ENCODE data around the gene CD300LD. TPM values are rescaled to one million over a fixed set of nuclear protein-coding genes. Genes with fewer than 3 reads are reported as not detected.

The CD300LD gene
- total RNA-seq, 2 donors from 2014 or later, result not detected

DNA sequence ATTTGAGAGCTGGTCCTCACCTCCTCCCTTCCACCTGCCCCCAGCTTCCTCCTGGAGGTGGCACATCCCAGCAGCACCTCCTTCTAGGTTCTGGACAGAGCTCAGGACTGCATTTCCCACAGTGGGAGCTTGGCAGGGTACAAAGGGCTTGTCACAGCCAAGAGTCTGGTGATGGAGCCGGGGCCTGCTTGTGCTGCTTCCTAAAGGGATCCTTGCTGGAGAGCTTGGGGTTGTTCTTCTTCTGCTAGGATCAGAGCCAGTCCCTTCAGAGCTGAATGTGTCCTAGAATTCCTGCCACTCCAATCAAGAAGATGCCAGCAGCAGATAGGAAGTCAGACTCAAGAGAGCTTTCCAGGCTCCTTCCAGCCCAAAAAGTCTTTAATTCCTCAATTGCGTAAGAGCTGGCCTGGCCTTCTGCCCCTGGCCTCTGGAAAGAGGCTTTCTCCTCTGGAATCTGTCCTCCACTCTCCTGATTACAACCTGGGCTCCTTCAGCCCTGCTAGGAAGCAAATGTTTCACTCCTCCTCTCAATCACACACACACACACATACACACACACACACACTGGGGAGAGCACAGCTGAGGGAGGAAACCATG, 27.1 kb upstream of the CD300LD start:
- intact Hi-C loops (cut with DNase I), result no loop called here
- no peaks in the 10 kb centered on the region for H3K4me1 ChIP-seq
- DNase-seq (peak in 1 of 4 donors; percentile 20), ATAC-seq (no peak)
- no peaks in the 10 kb centered on the region for H3K36me3 ChIP-seq (replicated peaks in 1 of 2; ENCODE audit: insufficient read depth in 1 of 2, low read depth in 2 of 2)
- no peak overlapping the region for H3K4me3 ChIP-seq
- no peaks in the 10 kb centered on the region for H3K9me3 ChIP-seq
- 66 to 83% methylated on average over 1 to 2 of the region's 2 CpGs for WGBS, 2 donors
- TF ChIP-seq, protein P1, sequence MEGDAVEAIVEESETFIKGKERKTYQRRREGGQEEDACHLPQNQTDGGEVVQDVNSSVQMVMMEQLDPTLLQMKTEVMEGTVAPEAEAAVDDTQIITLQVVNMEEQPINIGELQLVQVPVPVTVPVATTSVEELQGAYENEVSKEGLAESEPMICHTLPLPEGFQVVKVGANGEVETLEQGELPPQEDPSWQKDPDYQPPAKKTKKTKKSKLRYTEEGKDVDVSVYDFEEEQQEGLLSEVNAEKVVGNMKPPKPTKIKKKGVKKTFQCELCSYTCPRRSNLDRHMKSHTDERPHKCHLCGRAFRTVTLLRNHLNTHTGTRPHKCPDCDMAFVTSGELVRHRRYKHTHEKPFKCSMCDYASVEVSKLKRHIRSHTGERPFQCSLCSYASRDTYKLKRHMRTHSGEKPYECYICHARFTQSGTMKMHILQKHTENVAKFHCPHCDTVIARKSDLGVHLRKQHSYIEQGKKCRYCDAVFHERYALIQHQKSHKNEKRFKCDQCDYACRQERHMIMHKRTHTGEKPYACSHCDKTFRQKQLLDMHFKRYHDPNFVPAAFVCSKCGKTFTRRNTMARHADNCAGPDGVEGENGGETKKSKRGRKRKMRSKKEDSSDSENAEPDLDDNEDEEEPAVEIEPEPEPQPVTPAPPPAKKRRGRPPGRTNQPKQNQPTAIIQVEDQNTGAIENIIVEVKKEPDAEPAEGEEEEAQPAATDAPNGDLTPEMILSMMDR (IDR thresholded peaks at IDR 0.05), result no peak
- no peak for TF ChIP-seq POLR2A (IDR thresholded peaks at IDR 0.05)
- no peak overlapping the region for H3K27ac ChIP-seq
- H3K27me3 ChIP-seq, result no peaks in the 10 kb centered on the region

DNA sequence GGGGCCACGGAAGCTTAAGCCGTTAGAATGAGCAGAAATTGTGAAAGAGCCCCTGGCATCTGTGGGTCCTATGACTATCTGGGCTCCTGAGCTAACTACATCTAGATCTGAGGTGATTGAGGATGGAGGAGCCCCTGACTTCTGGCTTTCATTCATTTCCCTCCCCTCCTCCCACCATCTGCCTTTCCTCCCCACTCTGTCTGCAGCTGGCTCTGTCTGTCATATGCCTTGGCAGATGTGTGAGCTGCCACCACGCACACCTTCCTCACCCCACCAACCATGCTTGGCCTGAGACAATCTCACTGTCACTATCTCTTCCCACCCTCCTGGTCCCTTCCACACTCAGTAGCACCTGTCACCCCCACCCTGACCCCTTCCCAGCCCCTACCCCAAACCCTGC, 26.4 kb upstream of the CD300LD start:
- Histone ChIP-seq H3K9me3 (no peaks in the 10 kb centered on the region), H3K36me3 (replicated peaks in 1 of 2; ENCODE audit: insufficient read depth in 1 of 2, low read depth in 2 of 2) (no peaks in the 10 kb centered on the region), H3K4me3 (no peak overlapping the region), H3K4me1 (no peaks in the 10 kb centered on the region), H3K27me3 (no peaks in the 10 kb centered on the region), H3K27ac (no peak overlapping the region)
- intact Hi-C loops (cut with DNase I), result no loop called here
- no peak for ATAC-seq
- 47 to 61% methylated on average over 3 of the region's 3 CpGs for WGBS, 2 donors
- no peak for TF ChIP-seq POLR2A (IDR thresholded peaks at IDR 0.05)
- no peak for DNase-seq

DNA sequence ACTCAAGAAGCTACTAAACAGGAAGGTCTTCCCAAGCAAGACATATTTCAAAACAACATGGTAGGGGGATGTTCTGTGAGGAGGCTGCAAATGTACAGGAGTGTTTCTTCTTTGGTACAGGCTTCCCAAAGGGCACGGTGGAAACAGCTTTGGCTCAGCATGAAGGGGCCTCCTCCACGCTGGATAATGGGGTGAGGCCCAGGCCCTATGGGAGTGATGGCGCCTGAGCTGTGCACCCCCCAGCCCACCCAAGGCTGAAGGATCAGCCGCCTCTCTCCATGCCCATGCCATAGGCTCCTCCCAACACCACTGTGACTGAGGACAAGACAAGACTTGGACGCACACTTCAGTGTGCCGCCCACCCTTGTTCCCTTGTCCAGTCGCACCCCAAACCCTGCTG, 24.6 kb upstream of the CD300LD start:
- no peak for TF ChIP-seq POLR2A (IDR thresholded peaks at IDR 0.05)
- TF ChIP-seq, protein P1 (IDR thresholded peaks at IDR 0.05), result no peak
- no peak for ATAC-seq
- H3K36me3 ChIP-seq (replicated peaks in 1 of 2; ENCODE audit: insufficient read depth in 1 of 2, low read depth in 2 of 2), result no peaks in the 10 kb centered on the region
- no peak overlapping the region for H3K27ac ChIP-seq
- no peaks in the 10 kb centered on the region for H3K27me3 ChIP-seq
- DNase-seq, result no peak
- no peaks in the 10 kb centered on the region for H3K4me1 ChIP-seq
- H3K9me3 ChIP-seq, result no peaks in the 10 kb centered on the region
- intact Hi-C loops (cut with DNase I), result no loop called here
- WGBS, 2 donors, result 74 to 87% methylated on average over 6 to 7 of the region's 7 CpGs
- no peak overlapping the region for H3K4me3 ChIP-seq

DNA sequence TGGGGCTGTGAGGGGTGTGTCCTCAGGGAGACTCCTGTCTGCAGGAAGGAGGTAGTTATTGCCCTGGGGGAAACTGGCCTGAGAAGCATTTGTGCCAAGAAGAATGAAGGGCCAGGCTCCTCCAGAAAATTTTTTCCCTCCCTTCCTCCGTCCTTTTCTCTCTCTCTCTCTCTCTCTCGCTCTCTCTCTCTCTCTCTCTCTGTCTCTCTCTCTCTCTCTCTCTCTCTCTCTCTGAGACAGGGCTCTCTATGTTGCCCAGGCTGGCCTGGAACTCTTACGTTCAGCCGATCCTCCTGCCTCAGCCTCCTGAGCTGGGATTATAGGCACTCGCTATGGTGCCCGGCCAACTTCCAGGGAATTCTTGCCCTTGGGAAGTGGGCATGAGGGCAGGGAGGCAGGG, 20.0 kb upstream of the CD300LD start:
- TF ChIP-seq, protein P1 (IDR thresholded peaks at IDR 0.05), result no peak
- no peak for TF ChIP-seq POLR2A (IDR thresholded peaks at IDR 0.05)
- 59 to 65% methylated on average over 6 of the region's 6 CpGs for WGBS, 2 donors
- no peaks in the 10 kb centered on the region for H3K4me1 ChIP-seq
- intact Hi-C loops (cut with DNase I), result no loop called here
- no peak for DNase-seq
- H3K9me3 ChIP-seq, result no peaks in the 10 kb centered on the region
- no peak overlapping the region for H3K4me3 ChIP-seq
- no peak for ATAC-seq
- H3K36me3 ChIP-seq (replicated peaks in 1 of 2; ENCODE audit: insufficient read depth in 1 of 2, low read depth in 2 of 2), result no peaks in the 10 kb centered on the region
- no peaks in the 10 kb centered on the region for H3K27me3 ChIP-seq
- no peak overlapping the region for H3K27ac ChIP-seq

DNA sequence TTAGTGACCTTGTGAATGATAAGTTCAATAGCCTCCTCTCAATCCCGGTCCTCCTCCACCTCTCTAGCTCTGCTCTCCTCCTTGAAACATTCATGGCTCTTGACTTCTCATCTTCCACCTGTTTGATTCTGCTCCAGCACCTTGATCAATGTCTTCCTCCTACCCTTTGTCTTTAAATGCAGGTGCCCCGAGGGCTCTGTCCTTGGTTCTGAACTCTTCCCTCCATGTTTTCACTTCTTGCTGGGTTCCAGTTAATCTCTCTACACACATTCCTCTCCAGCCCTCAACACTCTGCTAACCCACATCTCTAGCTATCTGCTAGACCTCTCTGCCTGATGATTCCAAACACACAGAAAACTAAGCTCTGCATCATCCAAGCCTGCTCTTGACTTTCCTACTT, 18.0 kb upstream of the CD300LD start:
- H3K36me3 ChIP-seq (replicated peaks in 1 of 2; ENCODE audit: insufficient read depth in 1 of 2, low read depth in 2 of 2), result no peaks in the 10 kb centered on the region

More for the DNA sequence above, 18.0 kb upstream of the CD300LD start:
- Histone ChIP-seq H3K4me3 (no peak overlapping the region), H3K27me3 (no peaks in the 10 kb centered on the region), H3K27ac (no peak overlapping the region), H3K9me3 (no peaks in the 10 kb centered on the region), H3K4me1 (no peaks in the 10 kb centered on the region)
- intact Hi-C loops (cut with DNase I), result no loop called here
- WGBS, 2 donors, result 22 to 35% methylated on average over 2 of the region's 2 CpGs
- TF ChIP-seq, protein P1 (IDR thresholded peaks at IDR 0.05), result no peak
- no peak for TF ChIP-seq POLR2A (IDR thresholded peaks at IDR 0.05)
- no peak for ATAC-seq
- DNase-seq, result no peak
